Measurements from ENCODE around the gene SEMA4A. TPM values are rescaled to one million over a fixed set of nuclear protein-coding genes. Genes with fewer than 3 reads are reported as not detected.
A peak's percentile ranks its signal among the peaks of the same experiment; 100 is the strongest.

Gene SEMA4A
- total and polyA plus RNA-seq, 9 of the 15 experiments (the other 6 are each of a cell fraction or from before 2014, with no cell fraction given): 0.04 to 1.7 (median 0.45) TPM

GRCh38 chr1:156193488-156194299, 40.3 kb downstream of the SEMA4A start, which contains the start of gene SLC25A44 (continued):
- TF ChIP-seq, protein P1, sequence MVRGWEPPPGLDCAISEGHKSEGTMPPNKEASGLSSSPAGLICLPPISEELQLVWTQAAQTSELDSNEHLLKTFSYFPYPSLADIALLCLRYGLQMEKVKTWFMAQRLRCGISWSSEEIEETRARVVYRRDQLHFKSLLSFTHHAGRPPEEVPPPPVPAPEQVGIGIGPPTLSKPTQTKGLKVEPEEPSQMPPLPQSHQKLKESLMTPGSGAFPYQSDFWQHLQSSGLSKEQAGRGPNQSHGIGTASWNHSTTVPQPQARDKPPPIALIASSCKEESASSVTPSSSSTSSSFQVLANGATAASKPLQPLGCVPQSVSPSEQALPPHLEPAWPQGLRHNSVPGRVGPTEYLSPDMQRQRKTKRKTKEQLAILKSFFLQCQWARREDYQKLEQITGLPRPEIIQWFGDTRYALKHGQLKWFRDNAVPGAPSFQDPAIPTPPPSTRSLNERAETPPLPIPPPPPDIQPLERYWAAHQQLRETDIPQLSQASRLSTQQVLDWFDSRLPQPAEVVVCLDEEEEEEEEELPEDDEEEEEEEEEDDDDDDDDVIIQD (CRISPR knock-in tag; IDR thresholded peaks at IDR 0.05): no peak
- TF ChIP-seq SMAD3 (CRISPR knock-in tag; conservative IDR thresholded peaks at IDR 0.05) (no peak), TRIM28 (IDR thresholded peaks at IDR 0.05) (peak; percentile 59), COPS2 (conservative IDR thresholded peaks at IDR 0.05) (no peak), ZBTB7A (IDR thresholded peaks at IDR 0.05; ENCODE audit: borderline replicate concordance, control insufficient read depth, low read depth, low read length) (no peak), CCNT2 (IDR thresholded peaks at IDR 0.05; ENCODE audit: borderline replicate concordance, extremely low read depth, insufficient read length, low read depth, low read length) (no peak), HSF4 (CRISPR knock-in tag; IDR thresholded peaks at IDR 0.05; ENCODE audit: borderline replicate concordance) (no peak), ZKSCAN8 (CRISPR knock-in tag; IDR thresholded peaks at IDR 0.05) (no peak), HLTF (IDR thresholded peaks at IDR 0.05) (no peak), BACH1 (tag; IDR thresholded peaks at IDR 0.05) (no peak), STAT5A (IDR thresholded peaks at IDR 0.05; ENCODE audit: borderline replicate concordance, low read length) (peak; percentile 68), CSDE1 (IDR thresholded peaks at IDR 0.05) (no peak), PTTG1 (tag; IDR thresholded peaks at IDR 0.05; ENCODE audit: low read depth) (no peak), SMARCE1 (IDR thresholded peaks at IDR 0.05) (no peak), ZNF274 (IDR thresholded peaks at IDR 0.05; ENCODE audit: borderline replicate concordance, low read depth, low read length) (no peak), NRF1 (conservative IDR thresholded peaks at IDR 0.05 in 1 of 2, IDR thresholded peaks at IDR 0.05 in 1 of 2) (peak; percentile 83 to 86), ZNF696 (CRISPR knock-in tag; conservative IDR thresholded peaks at IDR 0.05) (no peak)
- TF ChIP-seq, protein P2, sequence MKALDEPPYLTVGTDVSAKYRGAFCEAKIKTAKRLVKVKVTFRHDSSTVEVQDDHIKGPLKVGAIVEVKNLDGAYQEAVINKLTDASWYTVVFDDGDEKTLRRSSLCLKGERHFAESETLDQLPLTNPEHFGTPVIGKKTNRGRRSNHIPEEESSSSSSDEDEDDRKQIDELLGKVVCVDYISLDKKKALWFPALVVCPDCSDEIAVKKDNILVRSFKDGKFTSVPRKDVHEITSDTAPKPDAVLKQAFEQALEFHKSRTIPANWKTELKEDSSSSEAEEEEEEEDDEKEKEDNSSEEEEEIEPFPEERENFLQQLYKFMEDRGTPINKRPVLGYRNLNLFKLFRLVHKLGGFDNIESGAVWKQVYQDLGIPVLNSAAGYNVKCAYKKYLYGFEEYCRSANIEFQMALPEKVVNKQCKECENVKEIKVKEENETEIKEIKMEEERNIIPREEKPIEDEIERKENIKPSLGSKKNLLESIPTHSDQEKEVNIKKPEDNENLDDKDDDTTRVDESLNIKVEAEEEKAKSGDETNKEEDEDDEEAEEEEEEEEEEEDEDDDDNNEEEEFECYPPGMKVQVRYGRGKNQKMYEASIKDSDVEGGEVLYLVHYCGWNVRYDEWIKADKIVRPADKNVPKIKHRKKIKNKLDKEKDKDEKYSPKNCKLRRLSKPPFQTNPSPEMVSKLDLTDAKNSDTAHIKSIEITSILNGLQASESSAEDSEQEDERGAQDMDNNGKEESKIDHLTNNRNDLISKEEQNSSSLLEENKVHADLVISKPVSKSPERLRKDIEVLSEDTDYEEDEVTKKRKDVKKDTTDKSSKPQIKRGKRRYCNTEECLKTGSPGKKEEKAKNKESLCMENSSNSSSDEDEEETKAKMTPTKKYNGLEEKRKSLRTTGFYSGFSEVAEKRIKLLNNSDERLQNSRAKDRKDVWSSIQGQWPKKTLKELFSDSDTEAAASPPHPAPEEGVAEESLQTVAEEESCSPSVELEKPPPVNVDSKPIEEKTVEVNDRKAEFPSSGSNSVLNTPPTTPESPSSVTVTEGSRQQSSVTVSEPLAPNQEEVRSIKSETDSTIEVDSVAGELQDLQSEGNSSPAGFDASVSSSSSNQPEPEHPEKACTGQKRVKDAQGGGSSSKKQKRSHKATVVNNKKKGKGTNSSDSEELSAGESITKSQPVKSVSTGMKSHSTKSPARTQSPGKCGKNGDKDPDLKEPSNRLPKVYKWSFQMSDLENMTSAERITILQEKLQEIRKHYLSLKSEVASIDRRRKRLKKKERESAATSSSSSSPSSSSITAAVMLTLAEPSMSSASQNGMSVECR (CRISPR knock-in tag; IDR thresholded peaks at IDR 0.05): no peak; the same call in 1 of the 2 replicates
